DOHH2 (cell line): ENCODE results near the gene GLRX.
"Not testable (repeated sequence)": the region's sequence is repeated elsewhere in the genome, so short reads cannot be mapped to it uniquely, and the experiment has no call there.

Source experiments
- H3F3A ChIP-seq: fragments of 200-600 bp; sonication (generic), shearing (Covaris generic); 2 replicates; pipeline ENCODE4 v1.6.0; 2016; ENCODE audit warnings: antibody characterized with exemption, mild to moderate bottlenecking; ENCODE audit not compliant: control insufficient read depth, insufficient read depth
- H3K27ac ChIP-seq: fragments of 200-600 bp; sonication (generic); 2 replicates; pipeline ENCODE4 v1.5.1; 2014; ENCODE audit warnings: low read depth, mild to moderate bottlenecking, low read length, moderate library complexity
- H3K27me3 ChIP-seq: fragments of 200-600 bp; sonication (generic); 2 replicates; pipeline ENCODE4 v1.6.1; 2014; ENCODE audit warnings: mild to moderate bottlenecking, low read length, mixed read lengths; ENCODE audit not compliant: control insufficient read depth
- H3K36me3 ChIP-seq: fragments of 200-600 bp; sonication (generic); 2 replicates; pipeline ENCODE4 v1.6.1; 2014; ENCODE audit warnings: mild to moderate bottlenecking, low read length, moderate library complexity, mixed read lengths; ENCODE audit not compliant: control insufficient read depth
- H3K4me1 ChIP-seq: fragments of 200-600 bp; sonication (generic); 2 replicates; pipeline ENCODE4 v1.6.1; 2014; ENCODE audit warnings: mild to moderate bottlenecking, low read length, mixed read lengths; ENCODE audit not compliant: control insufficient read depth
- H3K4me2 ChIP-seq: fragments of 200-600 bp; sonication (generic); 2 replicates; pipeline ENCODE4 v1.6.0; 2014; ENCODE audit warnings: mild to moderate bottlenecking, low read length, moderate library complexity
- H3K4me3 ChIP-seq: fragments of 200-600 bp; sonication (generic); 2 replicates; pipeline ENCODE4 v1.5.1; 2014; ENCODE audit warnings: mild to moderate bottlenecking, low read length, mixed read lengths
- H3K79me2 ChIP-seq: fragments of 200-600 bp; sonication (generic); 2 replicates; pipeline ENCODE4 v1.6.1; 2014; ENCODE audit warnings: mild to moderate bottlenecking, low read length, mixed read lengths; ENCODE audit not compliant: control insufficient read depth
- H3K9me2 ChIP-seq: fragments of 200-600 bp; sonication (generic); replicated peaks from 2 replicates; pipeline ENCODE4 v1.6.1; 2014; ENCODE audit warnings: mild to moderate bottlenecking, low read length, mixed read lengths; ENCODE audit not compliant: control insufficient read depth
- H3K9me3 ChIP-seq: fragments of 200-600 bp; sonication (generic); 2 replicates; pipeline ENCODE4 v1.6.1; 2014; ENCODE audit warnings: antibody characterized with exemption, low read length, mixed read lengths; ENCODE audit not compliant: control insufficient read depth, insufficient read depth
- H4K20me1 ChIP-seq: fragments of 200-600 bp; sonication (generic); 2 replicates; pipeline ENCODE4 v1.6.0; 2014; ENCODE audit warnings: low read depth, mild to moderate bottlenecking, antibody characterized with exemption, low read length, moderate library complexity; ENCODE audit not compliant: control insufficient read depth, insufficient read depth
- EZH2phosphoT487 ChIP-seq: fragments of 200-600 bp; sonication (generic); IDR thresholded peaks from 2 replicates; pipeline ENCODE4 v1.6.1; 2017; ENCODE audit warnings: borderline replicate concordance, mild to moderate bottlenecking, antibody characterized with exemption, low read length, moderate library complexity, mixed read lengths
- TF ChIP-seq, protein P1 (sequence below): fragments of 200-600 bp; sonication (generic); IDR thresholded peaks from one replicate; pipeline ENCODE4 v1.5.1; 2014; ENCODE audit warnings: antibody characterized with exemption, mild to moderate bottlenecking, low read depth, low read length; ENCODE audit not compliant: poor library complexity, severe bottlenecking

The GLRX gene

DNA sequence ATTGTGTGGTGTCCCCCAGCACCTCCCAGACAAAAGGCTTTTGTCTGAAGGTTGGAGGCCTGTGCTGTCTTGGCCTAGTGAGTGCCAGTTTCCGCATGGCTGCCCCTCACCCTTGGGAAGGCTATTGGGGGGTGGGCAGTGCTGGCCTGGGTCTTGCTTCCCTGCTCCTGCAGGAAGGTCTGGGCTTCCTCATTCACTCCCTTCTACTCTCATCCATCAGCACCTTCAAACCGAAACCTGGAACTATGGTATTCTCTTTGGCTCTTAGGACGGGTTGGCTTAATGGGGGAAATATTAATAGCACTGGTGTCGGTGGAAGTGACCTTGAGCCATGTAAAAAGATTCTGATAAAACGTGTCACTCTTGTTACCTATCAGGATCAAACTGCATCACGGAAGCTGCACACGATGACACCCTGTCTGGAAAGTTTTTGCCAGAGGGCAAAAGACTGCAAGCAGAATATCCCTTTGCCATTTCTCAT lies 34.0 kb upstream of the GLRX start:
- Histone ChIP-seq H3K4me3 (no peak overlapping the region), H3K4me1 (peaks cover 25% of the 10 kb centered on the region), H3F3A (no peaks in the 10 kb centered on the region), H4K20me1 (no peaks in the 10 kb centered on the region), H3K36me3 (no peaks in the 10 kb centered on the region), H3K9me3 (no peaks in the 10 kb centered on the region), H3K27me3 (0 out of 2 replicates have a peak, but pooled peaks cover 4% of the 10 kb centered on the region), H3K27ac (no peak overlapping the region), H3K9me2 (no peaks in the 10 kb centered on the region), H3K79me2 (no peaks in the 10 kb centered on the region), H3K4me2 (no peak overlapping the region)
- TF ChIP-seq EZH2phosphoT487 = no peak
- TF ChIP-seq, protein P1, sequence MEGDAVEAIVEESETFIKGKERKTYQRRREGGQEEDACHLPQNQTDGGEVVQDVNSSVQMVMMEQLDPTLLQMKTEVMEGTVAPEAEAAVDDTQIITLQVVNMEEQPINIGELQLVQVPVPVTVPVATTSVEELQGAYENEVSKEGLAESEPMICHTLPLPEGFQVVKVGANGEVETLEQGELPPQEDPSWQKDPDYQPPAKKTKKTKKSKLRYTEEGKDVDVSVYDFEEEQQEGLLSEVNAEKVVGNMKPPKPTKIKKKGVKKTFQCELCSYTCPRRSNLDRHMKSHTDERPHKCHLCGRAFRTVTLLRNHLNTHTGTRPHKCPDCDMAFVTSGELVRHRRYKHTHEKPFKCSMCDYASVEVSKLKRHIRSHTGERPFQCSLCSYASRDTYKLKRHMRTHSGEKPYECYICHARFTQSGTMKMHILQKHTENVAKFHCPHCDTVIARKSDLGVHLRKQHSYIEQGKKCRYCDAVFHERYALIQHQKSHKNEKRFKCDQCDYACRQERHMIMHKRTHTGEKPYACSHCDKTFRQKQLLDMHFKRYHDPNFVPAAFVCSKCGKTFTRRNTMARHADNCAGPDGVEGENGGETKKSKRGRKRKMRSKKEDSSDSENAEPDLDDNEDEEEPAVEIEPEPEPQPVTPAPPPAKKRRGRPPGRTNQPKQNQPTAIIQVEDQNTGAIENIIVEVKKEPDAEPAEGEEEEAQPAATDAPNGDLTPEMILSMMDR = no peak

DNA sequence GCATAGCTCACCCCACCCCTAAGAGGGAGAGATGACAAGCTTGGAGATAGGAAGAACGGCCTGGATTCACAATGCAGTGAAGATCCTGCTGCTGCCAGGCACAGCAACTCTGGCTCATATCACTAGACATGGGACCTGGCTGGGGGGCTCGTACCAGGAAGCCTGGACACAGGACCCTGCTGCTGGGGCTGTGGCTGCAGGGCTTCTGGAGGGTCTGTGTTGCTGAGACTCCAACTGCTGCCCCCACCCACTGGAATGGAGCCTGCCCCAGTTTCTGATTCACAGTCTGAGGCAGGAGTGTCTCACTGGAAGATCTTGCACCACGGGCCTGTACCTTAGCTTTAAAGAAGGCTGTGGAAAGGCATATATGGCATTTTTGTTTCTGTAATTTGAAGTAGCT lies 31.0 kb upstream of the GLRX start:
- H3K36me3 ChIP-seq = no peaks in the 10 kb centered on the region
- H3K9me2 ChIP-seq = no peaks in the 10 kb centered on the region
- H3K27ac ChIP-seq = no peak overlapping the region
- H3K4me3 ChIP-seq = no peak overlapping the region
- H3K27me3 ChIP-seq = no peaks in the 10 kb centered on the region
- no peaks in the 10 kb centered on the region for H3K79me2 ChIP-seq
- no peak for TF ChIP-seq EZH2phosphoT487
- TF ChIP-seq, protein P1 = no peak
- H4K20me1 ChIP-seq = no peaks in the 10 kb centered on the region
- H3F3A ChIP-seq = no peaks in the 10 kb centered on the region
- H3K4me2 ChIP-seq = no peak overlapping the region
- no peaks in the 10 kb centered on the region for H3K9me3 ChIP-seq
- no peaks in the 10 kb centered on the region; the same call in 1 of the 2 replicates for H3K4me1 ChIP-seq

DNA sequence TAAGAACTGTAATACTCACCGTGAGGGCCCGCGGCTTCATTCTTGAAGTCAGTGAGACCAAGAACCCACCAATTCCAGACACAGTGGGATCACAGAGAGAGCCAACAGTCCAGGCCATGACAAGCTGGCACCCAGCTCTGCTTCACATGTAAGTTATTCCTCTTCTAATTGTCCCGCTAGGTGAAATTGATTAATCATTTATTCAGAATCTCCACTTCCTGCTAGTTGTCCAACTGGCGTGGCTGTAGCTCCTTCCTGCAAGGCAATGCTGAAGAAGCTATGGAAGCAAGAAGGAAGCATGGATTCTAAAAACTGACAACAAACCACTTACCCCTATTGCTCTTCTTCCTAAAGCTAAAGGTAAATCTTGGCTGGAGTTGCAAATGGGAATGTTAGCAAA lies 30.0 kb upstream of the GLRX start:
- H3K4me2 ChIP-seq = no peak overlapping the region
- no peaks in the 10 kb centered on the region for H3K79me2 ChIP-seq
- TF ChIP-seq, protein P1 = no peak
- TF ChIP-seq EZH2phosphoT487 = no peak
- no peaks in the 10 kb centered on the region for H3F3A ChIP-seq
- no peaks in the 10 kb centered on the region for H4K20me1 ChIP-seq
- no peaks in the 10 kb centered on the region for H3K9me2 ChIP-seq
- H3K27ac ChIP-seq = no peak overlapping the region
- H3K4me1 ChIP-seq = no peaks in the 10 kb centered on the region
- H3K27me3 ChIP-seq = 0 out of 2 replicates have a peak, but pooled peaks cover 4% of the 10 kb centered on the region
- no peaks in the 10 kb centered on the region for H3K9me3 ChIP-seq
- no peaks in the 10 kb centered on the region for H3K36me3 ChIP-seq
- no peak overlapping the region for H3K4me3 ChIP-seq

DNA sequence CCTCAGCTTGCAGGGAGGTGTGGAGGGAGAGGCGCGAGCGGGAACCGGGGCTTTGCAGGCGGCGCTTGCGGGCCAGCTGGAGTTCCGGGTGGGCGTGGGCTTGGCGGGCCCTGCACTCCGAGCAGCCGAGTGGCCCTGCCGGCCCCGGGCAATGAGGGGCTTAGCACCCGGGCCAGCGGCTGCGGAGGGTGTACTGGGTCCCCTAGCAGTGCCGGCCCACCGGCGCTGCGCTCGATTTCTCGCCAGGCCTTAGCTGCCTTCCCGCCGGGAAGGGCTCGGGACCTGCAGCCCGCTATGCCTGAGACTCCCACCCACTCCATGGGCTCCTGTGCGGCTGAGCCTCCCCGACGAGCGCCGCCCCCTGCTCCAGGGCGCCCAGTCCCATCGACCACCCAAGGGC lies 28.6 kb upstream of the GLRX start:
- not testable (repeated sequence) for H3K4me2 ChIP-seq, H3K9me3 ChIP-seq, H3K27me3 ChIP-seq, H3K36me3 ChIP-seq, H3F3A ChIP-seq, H3K79me2 ChIP-seq, H3K4me3 ChIP-seq, H4K20me1 ChIP-seq, H3K9me2 ChIP-seq, H3K27ac ChIP-seq, H3K4me1 ChIP-seq
